Fibroblast of mammary gland (primary cell): ENCODE results near the gene CBFB.

Experiments
- DNase-seq: peaks from one replicate; pipeline ENCODE4 v3.0.0-alpha.2; 2010; ENCODE audit warnings: low read depth
- H3K4me3 ChIP-seq: 2 replicates; pipeline ENCODE4 v1.5.1; 2011; ENCODE audit warnings: low read depth, mild to moderate bottlenecking, low read length, moderate library complexity; ENCODE audit not compliant: control insufficient read depth
- CTCF ChIP-seq: conservative IDR thresholded peaks from 2 replicates; pipeline ENCODE4 v1.5.1; 2011; ENCODE audit warnings: low read depth, low read length, inconsistent platforms; ENCODE audit not compliant: control insufficient read depth, insufficient read depth

The CBFB gene

GRCh38 chr16:67089101-67089500 lies 60.2 kb downstream of the CBFB start:
- TF ChIP-seq CTCF, result no peak
- no peak for DNase-seq
- no peak overlapping the region for H3K4me3 ChIP-seq

GRCh38 chr16:67091906-67092566 lies 63.1 kb downstream of the CBFB start:
- no peak overlapping the region for H3K4me3 ChIP-seq
- TF ChIP-seq CTCF, result no peak
- DNase-seq, result peak; percentile 66

- no peak for DNase-seq
- no peak for TF ChIP-seq CTCF
- no peak overlapping the region for H3K4me3 ChIP-seq
Measured at GRCh38 chr16:67093098-67093726, 64.3 kb downstream of the CBFB start.

GRCh38 chr16:67098599-67098998 lies 69.7 kb downstream of the CBFB start:
- TF ChIP-seq CTCF, result no peak
- H3K4me3 ChIP-seq, result no peak overlapping the region
- no peak for DNase-seq

GRCh38 chr16:67100569-67101310 lies 71.8 kb downstream of the CBFB start:
- no peak overlapping the region for H3K4me3 ChIP-seq
- DNase-seq, result peak; percentile 43
- TF ChIP-seq CTCF, result peak; percentile 30

- peak; percentile 60 for DNase-seq
- no peak overlapping the region for H3K4me3 ChIP-seq
Measured at GRCh38 chr16:67101311-67102082, 72.5 kb downstream of the CBFB start.

More at GRCh38 chr16:67101311-67102082, 72.5 kb downstream of the CBFB start:
- TF ChIP-seq CTCF, result no peak
